Activated CD4-positive, alpha-beta T cell treated with anti-CD3 and anti-CD28 coated beads, Interleukin-2, amount 50 U/mL, for 48 hours (primary cell): ENCODE results near the gene HS3ST4.
A peak's percentile ranks its signal among the peaks of the same experiment; 100 is the strongest.

Source experiments
- DNase-seq, 2 experiments: peaks; one replicate each; pipeline ENCODE4 v3.0.0-alpha.2; 2020

HS3ST4 gene

DNA sequence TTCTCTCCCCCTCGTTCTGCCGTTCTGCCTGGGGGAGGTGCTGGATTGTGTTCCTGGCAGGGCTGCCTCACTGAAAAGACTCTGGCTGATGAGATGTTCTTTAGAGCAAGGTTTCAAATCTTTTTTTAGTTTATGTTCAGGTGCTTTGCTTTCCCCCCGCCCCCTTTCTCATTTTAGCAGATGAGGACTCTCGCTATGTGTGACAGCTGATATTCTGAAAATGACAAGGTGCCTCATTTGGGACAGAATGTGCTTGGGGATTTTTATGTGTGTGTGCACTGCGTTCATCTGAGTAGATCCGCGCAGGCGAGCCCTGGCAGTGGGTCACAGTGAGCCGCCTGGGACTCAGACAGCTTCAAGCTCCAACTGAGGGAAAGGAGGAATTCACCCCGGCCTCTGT, 205.9 kb downstream of the HS3ST4 start:
- DNase-seq, result no peak

DNA sequence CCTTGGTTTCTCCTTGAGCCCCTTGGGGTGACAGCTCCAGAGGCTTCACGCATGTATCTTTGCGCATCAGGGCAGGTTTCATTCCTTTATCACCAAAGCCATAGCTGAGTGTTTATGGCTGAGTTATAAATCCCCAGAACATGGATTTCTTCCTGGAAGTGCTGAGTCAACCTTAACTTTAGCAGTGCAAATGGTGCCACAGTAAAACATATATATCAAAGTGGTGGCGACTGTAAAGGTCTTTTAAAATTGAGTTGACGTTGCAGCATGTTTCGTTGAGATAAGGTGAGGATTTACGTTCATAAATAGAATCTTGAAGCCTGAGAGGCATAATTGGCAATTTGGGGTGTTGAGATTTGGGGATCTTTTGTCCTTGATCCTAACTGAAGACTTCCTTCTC, 214.1 kb downstream of the HS3ST4 start:
- no peak for DNase-seq

DNA sequence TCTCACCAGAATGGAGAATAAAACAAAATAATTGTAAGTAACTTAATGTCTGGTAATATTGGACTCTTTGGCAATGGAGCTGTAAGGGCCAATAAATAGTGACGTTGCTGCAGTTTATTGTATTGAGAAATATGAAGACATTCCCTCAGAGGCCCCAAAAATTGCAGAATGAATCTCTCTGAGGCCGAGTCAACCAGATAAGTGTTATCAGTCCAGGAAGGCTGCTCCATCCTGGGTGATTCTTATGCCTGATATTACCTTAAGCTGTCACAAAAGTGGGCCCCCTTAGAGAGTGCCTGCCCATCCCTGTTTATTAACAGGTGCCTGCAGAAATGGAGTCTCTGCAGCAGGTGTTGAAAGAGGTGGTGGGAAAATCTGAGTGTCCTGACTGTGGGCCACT, 219.2 kb downstream of the HS3ST4 start:
- no peak for DNase-seq

DNA sequence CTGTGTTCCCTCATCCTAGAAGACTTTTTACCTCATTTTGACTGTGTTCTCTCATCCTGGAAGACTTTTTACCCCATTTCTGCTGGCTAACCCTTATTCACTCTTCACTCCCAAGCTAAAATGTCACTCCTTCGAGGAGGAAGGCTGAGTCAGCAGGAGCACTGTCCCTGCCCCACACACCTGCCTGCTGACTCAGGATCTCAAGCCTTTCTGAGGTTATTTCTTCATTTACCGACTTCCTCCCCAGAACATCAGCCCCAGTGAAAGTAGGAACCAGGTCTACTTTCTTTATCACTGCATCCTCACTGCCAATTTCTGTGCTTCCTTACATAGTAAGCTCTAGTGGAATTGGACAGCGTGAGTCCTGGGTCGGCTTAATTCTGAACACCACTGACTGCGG, 220.6 kb downstream of the HS3ST4 start:
- DNase-seq, result no peak

DNA sequence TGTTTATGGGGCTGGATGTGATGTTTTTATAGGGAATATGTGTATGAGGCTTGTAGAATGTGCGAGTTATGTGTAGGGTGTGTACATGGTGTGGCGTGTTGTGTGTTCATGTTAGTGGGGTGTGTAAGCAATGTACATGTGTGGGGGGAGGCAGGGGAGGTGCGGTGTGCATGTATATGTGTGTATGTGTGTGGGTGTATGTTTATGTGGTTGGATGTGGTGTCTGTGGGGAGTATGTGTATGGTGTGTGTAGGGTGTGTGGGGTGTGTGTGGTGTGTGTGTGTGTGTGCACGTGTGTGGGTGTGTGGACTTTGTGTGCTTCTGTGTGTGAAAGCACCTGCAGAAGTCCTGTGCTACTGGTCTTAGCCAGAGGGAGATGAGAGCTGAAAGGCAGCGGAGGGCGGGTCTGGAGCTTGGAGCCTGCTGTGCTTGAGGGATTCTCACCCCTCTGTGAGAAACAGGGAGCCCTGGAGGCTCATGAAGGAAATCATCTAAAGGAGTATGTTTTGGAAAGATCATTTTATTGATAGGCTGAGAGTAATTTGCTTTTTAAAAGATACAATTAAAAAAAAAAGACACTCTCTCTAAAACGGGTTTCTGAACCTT, 222.7 kb downstream of the HS3ST4 start:
- DNase-seq, result no peak

DNA sequence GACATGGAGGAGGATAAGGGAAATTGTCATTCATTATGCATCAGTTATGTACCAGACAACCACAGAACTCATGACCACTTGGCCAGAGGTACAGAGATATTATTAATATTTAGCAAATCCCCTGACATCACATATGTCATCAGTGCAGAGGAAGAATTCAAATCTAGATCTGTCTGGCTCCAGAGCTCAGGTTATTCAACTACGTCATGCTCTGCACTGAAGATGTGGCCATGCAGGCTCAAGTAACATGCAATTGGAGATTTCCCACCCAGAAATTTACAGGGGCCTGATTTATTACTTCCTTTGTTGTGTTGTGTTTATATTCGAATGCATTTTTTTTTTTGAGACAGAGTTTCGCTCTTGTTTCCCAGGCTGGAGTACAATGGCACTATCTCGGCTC, 224.3 kb downstream of the HS3ST4 start:
- DNase-seq, result no peak

DNA sequence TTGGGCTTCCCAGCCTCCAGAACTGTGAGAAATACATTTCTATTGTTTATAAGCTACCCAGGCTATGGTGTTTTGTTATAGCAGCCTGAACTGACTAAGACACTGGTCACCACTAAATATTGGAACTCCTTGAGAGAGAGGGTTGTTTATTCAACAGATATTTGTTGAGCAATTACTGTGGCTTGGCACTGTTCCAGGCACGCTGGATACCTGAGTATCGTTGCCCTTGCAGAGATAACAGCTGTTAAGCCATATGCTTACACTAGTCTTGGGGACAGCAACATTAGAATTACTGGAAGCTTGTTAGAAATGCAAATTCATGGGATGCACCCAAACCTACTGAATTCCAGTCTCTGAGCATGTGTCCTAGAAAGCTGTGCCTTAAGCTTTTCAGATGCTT, 230.7 kb downstream of the HS3ST4 start:
- DNase-seq, result no peak

DNA sequence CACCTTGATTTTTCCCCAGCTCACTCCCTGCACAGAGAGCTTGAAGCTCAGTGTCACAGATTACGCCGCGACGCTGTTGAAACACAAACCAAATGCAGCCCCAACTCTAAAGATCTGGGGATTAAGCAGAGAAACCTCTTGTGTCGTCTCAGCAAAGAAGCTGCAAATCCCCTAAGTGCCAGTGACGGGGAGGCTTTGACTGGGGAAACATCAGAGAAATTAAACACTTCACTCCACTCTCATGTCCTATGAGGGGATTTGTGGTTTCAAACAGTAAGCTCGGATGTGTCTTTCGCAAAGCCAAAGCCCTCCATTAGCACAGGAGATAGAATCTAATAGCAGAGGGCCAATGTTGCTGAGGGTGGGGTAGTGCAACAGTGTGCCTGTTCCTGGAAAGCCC, 233.7 kb downstream of the HS3ST4 start:
- no peak for DNase-seq

DNA sequence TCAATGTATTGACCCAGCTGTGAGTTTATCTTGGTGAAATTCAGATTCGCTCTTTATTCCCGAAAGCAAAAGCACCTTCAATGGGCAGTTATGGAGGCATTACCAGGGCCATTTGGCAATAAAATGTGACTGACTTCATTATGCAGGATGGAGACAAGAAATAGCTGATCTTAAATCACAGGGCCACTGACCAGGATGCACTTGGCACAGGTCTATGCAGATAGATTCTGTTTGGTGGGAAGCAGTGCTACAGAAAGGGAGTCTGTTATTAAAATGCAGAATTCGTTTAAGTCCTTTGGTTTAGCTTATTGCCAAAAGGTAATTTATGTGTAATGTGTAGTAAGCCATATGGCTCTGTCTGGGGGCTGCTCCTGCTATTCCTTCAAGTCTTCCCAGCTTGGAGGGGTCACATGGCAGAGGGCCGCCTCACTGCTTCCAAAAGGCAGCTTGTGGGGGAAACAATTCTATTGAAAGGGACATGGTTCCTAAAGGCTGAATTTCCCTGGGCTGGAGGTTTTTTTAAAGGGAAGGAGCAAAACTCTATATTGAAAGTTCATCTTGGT, 239.8 kb downstream of the HS3ST4 start:
- no peak for DNase-seq

DNA sequence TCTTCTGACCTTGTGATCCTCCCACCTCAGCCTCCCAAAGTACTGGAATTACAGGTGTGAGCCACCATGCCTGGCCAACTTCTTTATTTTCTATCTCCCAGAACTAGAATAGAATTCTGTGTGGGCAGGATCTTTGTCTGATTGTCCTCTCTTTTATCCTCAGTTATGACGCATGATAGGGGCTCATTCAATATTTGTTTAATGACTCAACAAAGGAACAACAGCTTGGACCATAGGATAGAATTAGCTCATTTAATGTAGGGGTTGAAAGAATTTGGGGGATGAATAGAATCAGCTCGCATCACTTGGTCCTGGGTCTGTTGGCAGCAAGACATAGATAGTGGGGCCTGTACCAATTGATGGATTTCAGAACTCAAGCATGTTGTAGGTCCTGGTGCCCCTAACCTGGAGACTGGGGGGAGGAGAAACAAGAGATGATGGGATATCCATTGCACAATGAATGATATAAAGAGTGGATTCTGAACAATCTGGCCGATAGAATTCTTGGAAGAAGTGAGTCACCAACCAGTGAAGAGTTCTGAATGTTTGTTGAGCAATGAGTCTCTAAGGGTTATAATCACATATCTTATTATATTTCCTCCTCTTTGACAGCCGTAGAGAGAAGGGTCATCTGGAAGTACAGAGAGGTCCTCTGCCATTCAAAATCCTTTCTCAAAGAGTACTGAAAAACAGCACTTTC, 250.2 kb downstream of the HS3ST4 start:
- no peak for DNase-seq

DNA sequence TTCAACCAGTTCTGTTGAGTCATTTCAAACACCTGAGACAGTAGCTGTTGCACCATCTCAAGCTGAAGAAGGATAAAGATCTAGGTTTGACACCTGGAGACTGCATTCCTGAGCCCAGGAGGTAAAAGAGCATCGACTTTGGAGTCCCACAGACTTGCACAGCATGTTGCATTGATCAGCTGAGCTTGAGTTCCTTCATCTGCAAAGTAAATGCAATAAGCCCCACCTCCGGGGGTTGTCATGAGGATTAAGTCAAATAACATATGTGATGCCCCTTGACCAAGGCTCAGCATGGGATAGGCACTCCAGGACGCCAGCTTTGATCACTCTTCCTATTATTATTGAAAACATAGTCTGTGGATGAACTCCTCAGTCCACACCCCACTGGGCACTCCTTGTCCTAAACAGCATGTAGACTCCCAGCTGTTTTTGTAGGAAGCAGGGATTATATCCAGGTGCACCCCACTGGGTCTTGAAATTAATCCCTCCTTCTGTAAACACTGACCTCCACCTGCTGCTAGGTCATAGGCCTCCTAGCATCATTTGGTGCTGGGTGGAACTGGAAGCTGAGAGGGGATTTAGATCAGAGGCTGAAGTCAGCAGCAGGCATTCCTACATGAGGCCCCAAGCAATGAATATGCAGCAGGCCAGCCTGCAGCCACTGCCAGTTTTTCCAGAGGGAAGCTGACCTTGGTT, 259.0 kb downstream of the HS3ST4 start:
- no peak for DNase-seq

DNA sequence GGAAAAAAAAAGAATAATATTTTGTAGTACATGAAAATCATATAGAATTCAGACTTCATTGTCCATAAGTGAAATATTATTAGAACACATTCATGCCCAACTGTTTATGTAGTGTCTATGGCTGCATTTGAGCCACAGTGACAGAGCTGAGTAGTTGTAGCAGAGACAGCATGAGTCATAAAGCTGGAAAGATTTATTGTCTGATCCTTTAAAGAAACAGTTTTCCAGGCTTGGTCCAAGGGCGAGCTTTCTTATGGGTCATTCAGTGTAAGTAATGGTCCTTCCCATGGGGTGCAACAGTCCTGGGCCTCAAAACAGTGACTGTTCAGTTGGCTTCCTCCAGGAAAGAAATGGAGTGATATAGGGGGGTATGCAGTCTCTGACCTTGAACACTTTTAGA, 260.2 kb downstream of the HS3ST4 start:
- no peak for DNase-seq

DNA sequence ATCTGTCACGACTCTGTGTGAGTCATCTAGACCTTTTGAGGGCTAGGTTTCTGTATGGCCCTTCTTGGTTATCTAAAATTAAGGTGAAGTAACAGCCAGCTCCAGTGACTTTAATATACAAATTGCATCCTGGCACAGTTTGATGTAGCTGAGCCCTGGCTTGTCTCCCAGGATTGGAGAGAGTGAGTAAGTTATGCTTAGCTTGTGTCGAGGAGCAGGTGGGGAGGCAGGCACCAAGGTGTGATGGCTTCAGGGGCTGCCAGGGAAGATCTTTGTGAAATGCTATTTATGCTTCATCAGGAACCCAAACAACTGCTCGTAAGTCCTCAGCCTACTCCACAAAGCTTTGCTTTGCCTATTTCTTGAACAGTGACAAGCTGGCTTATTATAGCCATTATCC, 261.2 kb downstream of the HS3ST4 start:
- no peak for DNase-seq

DNA sequence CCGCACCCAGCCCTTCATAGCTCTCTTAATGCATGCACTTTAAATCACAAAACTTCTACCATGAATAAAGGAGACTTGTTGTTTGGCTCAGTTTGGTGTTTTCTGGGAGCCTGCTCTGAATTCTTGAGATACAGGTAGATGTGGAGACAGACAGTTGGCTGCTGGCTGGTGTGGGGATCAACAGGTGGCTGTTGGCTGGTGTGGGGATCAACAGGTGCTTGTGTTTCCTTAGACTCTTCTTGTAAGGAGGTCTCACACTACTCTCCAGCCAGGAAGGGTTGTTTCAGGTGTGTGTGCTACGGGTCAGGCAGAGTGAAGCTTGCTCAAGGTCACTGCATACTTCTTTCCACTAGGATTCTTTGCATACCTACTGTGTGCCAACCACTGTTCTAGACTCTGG, 265.9 kb downstream of the HS3ST4 start:
- no peak for DNase-seq

DNA sequence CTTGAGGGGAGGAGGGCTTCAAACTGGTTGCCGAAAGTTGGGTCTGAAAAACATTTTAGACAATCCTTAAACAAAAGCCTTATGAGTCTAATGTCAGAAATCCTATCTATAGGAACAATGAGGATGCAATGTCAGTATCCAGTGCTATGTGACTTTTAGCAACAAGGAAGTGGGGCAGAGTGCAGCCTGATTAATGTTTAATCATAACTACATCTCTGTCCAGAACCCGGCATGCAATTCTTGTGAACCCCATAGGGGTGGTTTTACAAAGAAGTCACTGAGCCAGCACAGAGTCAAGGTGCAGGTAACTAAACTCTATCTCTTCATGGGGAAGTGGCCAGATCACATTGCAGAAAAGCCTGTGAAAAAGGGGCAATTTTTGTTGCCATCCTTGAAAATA, 267.5 kb downstream of the HS3ST4 start:
- no peak for DNase-seq

DNA sequence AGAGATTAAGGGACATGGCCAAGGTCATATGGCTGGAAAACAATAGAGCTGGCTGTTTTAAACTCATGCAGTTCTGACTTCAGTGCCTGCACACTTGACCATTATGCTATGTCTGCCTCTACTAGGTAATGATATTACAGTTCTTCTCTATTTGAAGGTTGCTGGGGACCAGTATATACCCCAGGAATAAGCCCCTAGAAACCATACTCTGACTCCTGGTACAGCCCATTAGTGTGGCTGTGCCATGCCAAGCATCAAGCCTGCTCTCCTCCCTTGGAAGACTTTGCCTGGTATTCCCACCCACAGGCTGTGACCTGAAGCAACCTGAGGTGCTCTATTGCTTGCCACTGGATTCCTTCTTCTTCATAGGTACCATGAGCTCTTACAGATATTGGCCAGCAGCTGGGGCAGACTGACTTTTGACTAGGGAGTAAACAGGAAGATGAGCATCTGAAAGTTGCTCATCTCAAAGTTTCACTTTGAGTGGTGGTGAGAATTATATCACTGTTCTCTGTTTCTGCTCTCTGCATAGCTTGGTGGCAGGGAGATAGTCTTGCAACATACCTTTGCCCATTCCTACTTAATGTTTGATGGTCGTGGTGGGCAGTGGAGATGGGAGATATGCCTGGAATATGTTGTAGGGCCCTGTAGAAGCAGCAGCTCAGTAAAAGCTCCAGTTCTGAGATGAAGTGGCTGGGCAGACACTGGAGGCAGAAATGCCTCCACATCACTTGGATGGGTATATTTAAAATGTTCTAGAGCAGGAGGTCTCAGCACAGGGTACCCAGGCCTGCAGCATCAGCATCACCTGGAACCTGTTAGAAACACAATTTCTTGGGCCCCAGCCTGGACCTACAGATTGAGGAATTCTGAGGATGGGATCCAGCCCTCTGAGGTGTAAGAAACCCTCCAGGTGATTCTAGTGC, 274.7 kb downstream of the HS3ST4 start:
- DNase-seq, result peak; percentile 23 to 38

DNA sequence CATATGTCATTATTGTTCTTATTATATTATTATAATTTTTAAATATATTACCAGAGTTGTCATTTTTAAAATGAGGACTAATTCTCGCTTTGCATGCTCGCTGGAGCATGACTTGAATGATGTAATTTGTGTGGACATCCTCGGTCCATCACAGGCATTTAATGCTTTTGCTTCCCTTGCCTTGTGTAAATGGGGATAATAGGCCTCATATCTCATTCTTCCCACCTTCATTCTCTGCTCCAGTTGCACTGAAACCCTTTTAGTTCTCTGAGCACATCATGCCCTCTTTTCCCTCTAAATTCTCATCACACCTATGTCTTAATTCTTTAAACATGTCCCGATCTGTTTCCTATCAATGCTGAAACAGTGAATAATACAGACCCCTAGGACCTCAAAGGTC, 285.4 kb downstream of the HS3ST4 start:
- no peak for DNase-seq

DNA sequence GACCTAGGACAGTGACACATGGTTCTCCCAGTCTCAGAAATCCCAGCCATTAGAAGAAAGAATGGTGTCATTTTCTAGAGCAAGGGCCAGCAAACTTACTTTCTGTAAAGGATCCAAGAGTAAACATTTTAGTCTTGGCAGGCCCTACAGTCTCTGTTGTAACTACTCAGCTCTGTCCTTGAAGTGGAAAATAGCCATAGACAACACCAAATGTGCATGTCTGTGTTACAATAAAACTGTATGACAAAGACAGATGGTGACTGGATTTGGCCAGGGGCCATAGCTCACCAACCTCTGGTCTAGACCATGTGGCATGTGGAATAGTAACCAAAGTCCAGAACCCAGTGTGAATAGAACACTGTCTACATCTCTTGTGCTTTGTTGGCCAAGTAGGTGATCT, 286.5 kb downstream of the HS3ST4 start:
- no peak for DNase-seq

DNA sequence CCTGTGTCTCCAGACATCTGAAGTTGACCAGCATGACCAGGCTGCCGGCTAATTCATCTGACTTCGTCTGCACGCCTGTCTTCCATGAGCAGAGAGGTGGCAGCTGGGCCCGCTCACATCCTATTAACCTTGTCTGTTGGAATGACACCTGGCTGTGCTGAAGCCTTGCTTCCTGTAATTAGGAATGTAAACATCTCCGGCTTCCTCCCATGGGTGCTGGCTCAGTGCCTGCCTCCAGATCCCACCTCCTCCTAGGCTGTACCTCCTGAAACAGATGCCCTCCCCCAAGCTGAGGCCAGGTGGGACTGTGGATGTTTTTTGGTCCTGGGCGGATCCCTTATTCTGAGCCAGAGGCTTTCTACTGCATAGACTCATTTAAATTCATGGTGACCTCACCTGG, 296.3 kb downstream of the HS3ST4 start:
- no peak for DNase-seq

DNA sequence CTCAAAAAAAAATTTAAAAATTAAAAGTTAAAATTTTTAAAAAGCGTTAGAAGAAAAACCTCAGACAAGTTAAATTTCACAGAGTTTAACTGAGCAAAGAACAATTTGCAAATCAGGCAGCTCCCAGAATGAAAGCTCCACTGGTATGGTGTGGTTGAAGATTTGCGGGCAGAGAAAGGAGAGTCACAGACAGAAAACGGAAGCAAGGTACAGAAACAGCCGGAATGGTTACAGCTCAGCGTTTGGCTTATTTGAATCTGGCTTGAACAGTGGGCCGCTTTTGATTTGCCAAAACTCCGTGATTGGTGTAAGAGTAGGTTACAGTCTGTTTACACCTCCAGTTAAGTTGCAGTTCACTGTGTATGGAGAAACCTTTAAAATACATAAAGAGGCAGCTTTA, 297.1 kb downstream of the HS3ST4 start:
- DNase-seq, result no peak

DNA sequence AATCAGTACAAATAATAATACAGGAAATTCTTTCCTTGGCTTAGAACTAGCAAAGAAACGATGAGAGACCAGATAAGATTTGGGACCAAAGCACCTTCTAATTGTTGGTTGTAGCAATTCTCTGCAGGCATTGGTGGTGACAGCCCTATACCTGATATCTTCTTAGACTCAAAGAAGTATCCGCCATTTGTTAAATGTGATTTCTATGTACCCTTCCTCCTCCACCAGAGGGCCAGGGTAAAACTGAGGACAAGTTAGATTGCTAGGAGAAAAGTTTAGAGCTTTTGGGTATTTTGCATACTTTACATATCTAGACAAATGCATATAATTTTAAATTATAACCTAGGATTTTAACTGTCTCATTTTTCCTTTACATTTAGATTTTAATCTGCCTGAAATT, 304.3 kb downstream of the HS3ST4 start:
- DNase-seq, result no peak

DNA sequence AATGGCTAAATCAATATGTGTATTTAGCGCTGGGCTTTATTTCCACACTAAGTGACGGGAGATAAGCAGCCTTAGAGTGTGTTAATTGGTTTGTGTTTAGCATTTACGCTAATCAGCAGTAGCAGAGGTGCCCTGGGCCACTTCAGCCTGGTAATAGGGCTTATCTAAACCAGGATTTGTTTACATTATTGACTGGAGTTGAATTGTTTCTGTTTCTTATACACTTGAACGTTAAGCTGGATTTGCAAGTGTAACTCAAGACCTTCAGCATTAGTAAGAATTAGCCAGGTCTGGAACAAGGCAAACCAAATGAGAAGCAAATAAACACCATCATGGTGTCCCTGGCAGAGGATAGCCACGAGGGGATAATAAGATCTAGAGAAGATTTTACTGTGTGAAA, 313.6 kb downstream of the HS3ST4 start:
- DNase-seq, result no peak

DNA sequence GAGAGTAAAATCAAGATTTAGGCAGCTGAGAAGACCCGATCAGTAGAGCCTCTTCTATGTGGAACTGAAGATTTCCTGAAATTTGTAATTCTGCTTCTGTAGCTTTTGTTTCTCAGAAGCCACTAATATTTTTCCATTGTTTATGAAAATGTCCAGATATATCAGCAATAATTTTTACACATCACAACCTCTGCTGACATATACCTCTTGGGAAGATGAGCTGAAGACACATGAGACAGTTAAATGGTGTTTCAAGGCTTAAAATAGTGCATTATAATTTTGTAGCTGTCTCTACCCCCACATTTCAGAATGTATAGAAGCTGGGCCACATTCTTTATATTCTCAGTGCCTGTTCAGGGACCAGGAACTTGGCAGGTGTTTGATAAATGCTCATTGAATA, 320.6 kb downstream of the HS3ST4 start:
- DNase-seq, result no peak
